AG04449 (cell line): ENCODE data around the gene OXNAD1.

ENCODE experiments used
- CTCF ChIA-PET: fragments of 350-600 bp; formaldehyde crosslinking; extraction: SDS; loops from one replicate; lab custom pipeline; 2021; ENCODE audit warnings: antibody characterized with exemption; lab: Yijun Ruan, JAX
- POLR2A ChIA-PET: fragments of 400-600, 350-600 bp; formaldehyde crosslinking; extraction: SDS; loops from one replicate; lab custom pipeline; 2020; ENCODE audit warnings: antibody characterized with exemption, inconsistent platforms; lab: Yijun Ruan, JAX
- DNase-seq: peaks from one replicate; pipeline ENCODE4 v3.0.0-alpha.2; 2010; ENCODE audit warnings: low read depth, low spot score
- H3K4me3 ChIP-seq: 2 replicates; pipeline ENCODE4 v1.5.1; 2011; ENCODE audit warnings: low read depth, mild to moderate bottlenecking, control low read depth, low read length
- TF ChIP-seq, protein P1 (sequence below): IDR thresholded peaks from one replicate; pipeline ENCODE4 v1.5.1; 2011; ENCODE audit warnings: mild to moderate bottlenecking, moderate library complexity, low read length, control low read depth, inconsistent platforms; ENCODE audit not compliant: insufficient read depth; ENCODE audit errors: missing control alignments

Gene OXNAD1

DNA sequence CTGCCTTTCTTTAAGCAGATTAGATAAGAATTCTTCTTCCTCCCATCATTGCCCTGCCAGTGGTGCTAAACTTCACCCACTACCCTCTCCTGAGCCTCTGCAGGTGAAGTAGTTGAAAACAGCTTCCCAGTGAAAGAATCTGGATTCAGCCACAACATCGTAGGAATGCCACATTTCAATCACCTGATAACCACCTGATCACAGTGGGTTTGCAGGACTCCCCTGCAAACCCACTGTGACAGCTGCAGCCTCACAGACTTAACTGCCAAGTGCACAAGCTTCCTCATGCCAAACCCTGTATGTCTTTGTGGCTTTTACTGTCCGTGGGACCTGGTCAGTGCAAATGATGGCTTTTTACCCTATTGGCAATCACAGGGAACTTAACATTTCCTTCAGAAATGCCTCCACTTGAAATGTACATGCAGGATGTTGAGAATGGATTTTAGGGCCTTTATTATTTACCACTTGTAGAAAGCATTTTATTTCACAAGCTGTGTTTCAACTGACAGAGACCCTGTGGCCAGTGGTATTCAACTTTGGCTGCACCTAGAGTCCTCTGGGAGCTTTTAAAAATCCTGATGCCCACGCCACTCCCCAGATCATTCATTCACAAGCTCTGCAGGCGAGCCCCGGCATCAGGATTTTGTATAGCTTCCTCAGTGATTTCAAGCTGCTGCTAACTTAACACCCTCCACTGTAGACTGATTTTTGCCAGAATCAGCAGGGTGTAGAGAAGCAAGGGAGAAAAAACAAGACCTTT is 49.1 kb downstream of the OXNAD1 start:
- DNase-seq: no peak
- TF ChIP-seq, protein P1, sequence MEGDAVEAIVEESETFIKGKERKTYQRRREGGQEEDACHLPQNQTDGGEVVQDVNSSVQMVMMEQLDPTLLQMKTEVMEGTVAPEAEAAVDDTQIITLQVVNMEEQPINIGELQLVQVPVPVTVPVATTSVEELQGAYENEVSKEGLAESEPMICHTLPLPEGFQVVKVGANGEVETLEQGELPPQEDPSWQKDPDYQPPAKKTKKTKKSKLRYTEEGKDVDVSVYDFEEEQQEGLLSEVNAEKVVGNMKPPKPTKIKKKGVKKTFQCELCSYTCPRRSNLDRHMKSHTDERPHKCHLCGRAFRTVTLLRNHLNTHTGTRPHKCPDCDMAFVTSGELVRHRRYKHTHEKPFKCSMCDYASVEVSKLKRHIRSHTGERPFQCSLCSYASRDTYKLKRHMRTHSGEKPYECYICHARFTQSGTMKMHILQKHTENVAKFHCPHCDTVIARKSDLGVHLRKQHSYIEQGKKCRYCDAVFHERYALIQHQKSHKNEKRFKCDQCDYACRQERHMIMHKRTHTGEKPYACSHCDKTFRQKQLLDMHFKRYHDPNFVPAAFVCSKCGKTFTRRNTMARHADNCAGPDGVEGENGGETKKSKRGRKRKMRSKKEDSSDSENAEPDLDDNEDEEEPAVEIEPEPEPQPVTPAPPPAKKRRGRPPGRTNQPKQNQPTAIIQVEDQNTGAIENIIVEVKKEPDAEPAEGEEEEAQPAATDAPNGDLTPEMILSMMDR: no peak
- ChIA-PET POLR2A (no interaction called here), CTCF (interaction anchor here (1.3 to 2.9 kb wide), 5 partner anchors 10 to 203 kb away, joined by 3 to 11 read pairs (median 7); no protein-coding TSS in a partner anchor)
- no peak overlapping the region for H3K4me3 ChIP-seq

DNA sequence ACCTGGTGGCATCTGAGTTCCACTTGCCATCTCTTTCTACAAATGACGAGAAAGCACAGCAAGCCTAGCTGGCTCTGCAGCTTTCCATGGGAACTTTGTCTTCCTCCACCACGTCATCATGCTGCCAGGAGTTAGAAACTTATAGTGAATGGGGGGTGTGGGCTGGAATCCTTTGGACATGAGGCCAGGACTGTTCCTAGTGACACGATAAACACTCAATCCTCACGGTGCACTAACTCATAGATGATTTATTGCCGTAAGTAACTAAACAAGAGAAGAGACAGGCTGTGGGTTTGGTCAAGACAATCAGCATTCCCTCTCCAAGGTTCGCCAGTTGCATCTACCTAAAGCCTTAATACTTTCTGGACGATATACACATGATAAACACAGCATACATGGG is 50.6 kb downstream of the OXNAD1 start:
- TF ChIP-seq, protein P1: no peak
- POLR2A ChIA-PET: no interaction called here
- DNase-seq: no peak
- CTCF ChIA-PET: interaction anchor here (2.2 to 2.9 kb wide), 2 partner anchors 9 to 10 kb away, joined by 8 to 11 read pairs; no protein-coding TSS in a partner anchor
- H3K4me3 ChIP-seq: no peak overlapping the region

DNA sequence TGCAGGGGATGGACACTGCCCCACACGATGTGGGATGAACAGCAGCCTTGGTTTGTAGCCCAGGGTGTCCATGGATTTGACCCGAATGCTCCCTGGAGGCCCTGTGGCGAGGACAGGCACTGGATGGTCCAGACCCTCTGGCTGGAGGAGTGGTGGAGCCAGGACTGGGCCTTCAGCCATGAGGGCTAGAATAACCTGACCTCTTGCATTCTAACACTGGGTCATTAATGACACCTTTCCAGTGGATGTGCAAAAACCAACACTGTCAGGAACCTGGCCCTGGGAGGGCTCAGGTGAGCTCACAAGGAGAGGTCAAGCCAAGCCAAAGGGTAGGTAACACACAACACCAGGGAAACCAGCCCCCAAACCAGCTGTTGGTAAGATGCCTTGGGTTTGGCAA is 51.4 kb downstream of the OXNAD1 start:
- no peak for DNase-seq
- ChIA-PET POLR2A (no interaction called here), CTCF (interaction anchor here (1.0 to 2.2 kb wide), 3 partner anchors 11 to 235 kb away, joined by 3 to 8 read pairs (median 4); no protein-coding TSS in a partner anchor)
- TF ChIP-seq, protein P1: no peak
- H3K4me3 ChIP-seq: no peak overlapping the region

DNA sequence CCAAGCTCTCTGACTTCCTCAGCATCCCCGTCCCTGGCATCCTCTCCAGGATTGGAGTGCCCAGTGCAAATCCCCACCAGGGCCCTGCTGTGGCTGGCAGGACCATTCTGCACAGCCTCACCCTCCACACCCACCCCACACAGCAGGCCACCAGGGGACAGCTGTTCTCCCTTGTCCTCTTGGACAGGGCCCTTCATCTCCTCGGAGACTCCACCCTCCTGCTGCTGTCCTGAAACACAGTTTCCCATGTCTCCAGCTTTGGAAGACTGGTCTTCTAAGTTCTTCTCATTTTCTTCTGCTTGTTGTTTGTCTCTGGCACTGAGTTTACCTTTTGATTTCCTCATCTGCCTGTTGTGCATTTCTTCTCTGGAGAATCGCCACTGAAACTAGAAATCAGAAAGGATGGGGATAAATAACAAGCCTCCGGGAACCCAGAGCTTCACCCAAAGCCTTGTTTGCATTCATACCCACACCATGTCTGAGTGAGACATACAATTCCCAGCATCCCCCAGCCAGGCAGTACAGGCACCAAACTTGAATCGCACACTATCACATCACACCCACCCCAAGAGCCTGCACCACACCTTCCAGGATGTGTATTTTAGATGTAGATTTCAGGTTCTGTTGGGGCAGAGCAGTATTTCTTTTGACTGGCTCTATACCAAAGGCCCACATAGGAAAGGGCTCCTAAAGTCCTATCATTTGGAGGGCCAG is 52.0 kb downstream of the OXNAD1 start:
- ChIA-PET POLR2A (no interaction called here), CTCF (interaction anchor here (1.0 to 2.2 kb wide), 3 partner anchors 12 to 234 kb away, joined by 3 to 8 read pairs (median 4); no protein-coding TSS in a partner anchor)
- TF ChIP-seq, protein P1: no peak

DNA sequence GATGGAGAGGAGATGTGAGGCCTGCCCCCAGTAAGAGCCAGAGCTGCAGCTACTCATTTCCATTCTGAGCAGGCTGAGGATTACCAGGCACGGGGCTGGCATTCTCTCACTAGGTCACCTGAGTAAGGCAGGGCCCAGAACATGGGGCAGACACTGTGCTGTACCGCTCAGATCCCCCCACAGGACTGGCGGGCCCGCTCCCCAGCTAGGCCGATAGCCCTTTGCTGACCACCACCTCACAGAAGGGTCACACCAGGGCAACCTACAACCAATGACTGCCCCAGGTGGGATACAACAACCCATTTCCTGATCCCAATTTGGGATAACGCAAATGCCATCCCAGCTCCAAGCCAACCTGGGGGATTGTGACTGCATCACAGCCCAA is 52.5 kb downstream of the OXNAD1 start:
- H3K4me3 ChIP-seq: no peak overlapping the region
- ChIA-PET POLR2A (no interaction called here), CTCF (interaction anchor here (1.2 to 2.3 kb wide), 3 partner anchors 10 to 201 kb away, joined by 4 to 8 read pairs (median 5); no protein-coding TSS in a partner anchor)
- TF ChIP-seq, protein P1: no peak
- DNase-seq: no peak

More for the DNA sequence above, 52.0 kb downstream of the OXNAD1 start:
- no peak for DNase-seq
- H3K4me3 ChIP-seq: no peak overlapping the region

DNA sequence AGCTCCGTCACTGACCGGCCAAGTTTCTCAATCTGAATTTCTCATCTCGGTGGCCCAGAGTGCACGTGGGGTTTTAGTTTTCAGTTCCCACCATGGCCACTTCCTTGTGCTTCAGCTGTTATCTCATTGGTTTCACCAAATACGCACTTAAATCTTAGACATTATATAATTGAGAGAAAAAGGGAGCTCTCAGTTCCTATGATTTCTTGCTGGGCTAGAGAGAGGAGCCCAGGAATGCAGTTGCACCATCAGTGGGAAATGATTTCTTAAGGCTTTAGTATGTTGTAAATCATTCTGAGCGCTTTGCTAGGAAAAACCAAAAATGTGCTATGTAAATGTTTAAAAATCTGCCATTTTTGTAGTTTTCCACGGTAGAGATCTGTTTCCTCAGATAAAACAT is 53.2 kb downstream of the OXNAD1 start:
- ChIA-PET POLR2A (no interaction called here), CTCF (interaction anchor here (1.2 to 2.3 kb wide), 2 partner anchors 11 to 201 kb away, joined by 4 to 5 read pairs; no protein-coding TSS in a partner anchor)
- peak; percentile 37 for DNase-seq
- no peak overlapping the region for H3K4me3 ChIP-seq
- TF ChIP-seq, protein P1: no peak
